ENCODE data around the gene GAPVD1.

- TF ChIP-seq CTCF (conservative IDR thresholded peaks at IDR 0.05) (no peak), EZH2 (IDR thresholded peaks at IDR 0.05; ENCODE audit: low read depth) (no peak)
These were observed 43.0 kb upstream of the GAPVD1 start for GRCh38 chr9:125218621-125219020.
